Measurements from ENCODE around the gene LIN28B. TPM values are rescaled to one million over a fixed set of nuclear protein-coding genes. Genes with fewer than 3 reads are reported as not detected.
A peak's percentile ranks its signal among the peaks of the same experiment; 100 is the strongest.
"Not testable (repeated sequence)": the region's sequence is repeated elsewhere in the genome, so short reads cannot be mapped to it uniquely, and the experiment has no call there.

Gene LIN28B
- total RNA-seq (2014; rRNA removed; shearing (Covaris generic)): not detected in 2 replicates

- DNase-seq (ENCODE audit: low spot score): no peak
Measured at GRCh38 chr6:104956731-104957294, at the start of gene LIN28B. Gene LIN28B, plus strand, starts transcription at chr6:104957107. Its CDS starts 144 bp downstream, at chr6:104957251.

- DNase-seq (ENCODE audit: low spot score): no peak
Measured at GRCh38 chr6:104908031-104908887, 48.6 kb upstream of the LIN28B start.

- no peak for DNase-seq (ENCODE audit: low spot score)
Measured at GRCh38 chr6:104908888-104909525, 47.9 kb upstream of the LIN28B start.

- DNase-seq (ENCODE audit: low spot score): no peak
Measured at GRCh38 chr6:104921896-104922295, 35.0 kb upstream of the LIN28B start.

GRCh38 chr6:104928141-104928540 is 28.8 kb upstream of the LIN28B start:
- no peak for DNase-seq (ENCODE audit: low spot score)

GRCh38 chr6:104929353-104929752 is 27.6 kb upstream of the LIN28B start:
- DNase-seq (ENCODE audit: low spot score): no peak

GRCh38 chr6:104930939-104931338 is 26.0 kb upstream of the LIN28B start:
- DNase-seq (ENCODE audit: low spot score): no peak

GRCh38 chr6:104936766-104937535 is 20.0 kb upstream of the LIN28B start:
- DNase-seq (ENCODE audit: low spot score): no peak

GRCh38 chr6:104940238-104940892 is 16.5 kb upstream of the LIN28B start:
- no peak for DNase-seq (ENCODE audit: low spot score)

GRCh38 chr6:104940893-104941728 is 15.8 kb upstream of the LIN28B start:
- DNase-seq (ENCODE audit: low spot score): no peak

GRCh38 chr6:104941729-104942091 is 15.2 kb upstream of the LIN28B start:
- DNase-seq (ENCODE audit: low spot score): no peak

- peak; percentile 3 for DNase-seq (ENCODE audit: low spot score)
Measured at GRCh38 chr6:104943781-104944180, 13.1 kb upstream of the LIN28B start.

GRCh38 chr6:104949206-104949605 is 7.7 kb upstream of the LIN28B start:
- DNase-seq (ENCODE audit: low spot score): no peak

GRCh38 chr6:104951677-104952076 is 5.2 kb upstream of the LIN28B start:
- no peak for DNase-seq (ENCODE audit: low spot score)

GRCh38 chr6:104952911-104953399 is 4.0 kb upstream of the LIN28B start:
- DNase-seq (ENCODE audit: low spot score): no peak

- DNase-seq (ENCODE audit: low spot score): not testable (repeated sequence)
Measured at GRCh38 chr6:104953400-104954189, 3.3 kb upstream of the LIN28B start.

GRCh38 chr6:104954190-104954797 is 2.6 kb upstream of the LIN28B start:
- no peak for DNase-seq (ENCODE audit: low spot score)

GRCh38 chr6:104955491-104955890 is 1.4 kb upstream of the LIN28B start:
- no peak for DNase-seq (ENCODE audit: low spot score)

Data from H4 (cell line).